ENCODE results near the gene EML5.

EML5 gene

DNA sequence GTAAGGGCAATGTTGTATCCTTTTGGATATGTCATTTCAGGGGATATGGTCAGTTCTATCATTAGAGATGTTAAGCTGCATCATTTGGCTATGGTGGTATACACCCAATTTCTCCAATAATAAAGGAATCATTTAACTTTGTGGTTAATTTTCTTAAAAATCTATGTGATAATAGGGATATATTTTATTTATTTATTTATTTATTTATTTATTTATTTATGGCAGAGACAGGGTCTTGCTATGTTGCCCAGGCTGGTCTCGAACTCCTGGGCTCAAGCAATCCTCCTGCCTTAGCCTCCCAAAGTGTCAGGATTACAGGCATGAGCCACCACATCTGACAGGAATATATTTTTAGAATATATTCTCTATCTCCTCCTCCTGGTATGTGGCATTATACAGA, 85.7 kb downstream of the EML5 start:
- no peak for DNase-seq

DNA sequence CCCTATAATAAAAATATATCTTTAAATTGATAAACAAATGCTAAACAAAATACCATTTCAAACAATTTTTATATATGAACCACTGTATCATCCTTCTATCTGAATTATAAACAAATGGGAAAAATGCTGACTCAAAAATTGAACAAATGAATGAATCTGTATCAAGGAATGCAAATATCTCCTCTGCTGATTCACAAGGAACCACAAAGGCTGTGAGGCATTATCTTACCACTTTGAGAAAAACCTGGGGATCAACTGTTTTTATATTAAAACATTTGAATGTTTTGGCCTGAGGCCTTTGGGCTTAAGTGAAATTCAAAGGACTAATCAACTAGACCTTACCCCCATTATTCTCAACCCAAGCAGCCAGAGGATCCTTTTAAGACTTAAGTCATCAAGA, 86.3 kb downstream of the EML5 start:
- DNase-seq = no peak

DNA sequence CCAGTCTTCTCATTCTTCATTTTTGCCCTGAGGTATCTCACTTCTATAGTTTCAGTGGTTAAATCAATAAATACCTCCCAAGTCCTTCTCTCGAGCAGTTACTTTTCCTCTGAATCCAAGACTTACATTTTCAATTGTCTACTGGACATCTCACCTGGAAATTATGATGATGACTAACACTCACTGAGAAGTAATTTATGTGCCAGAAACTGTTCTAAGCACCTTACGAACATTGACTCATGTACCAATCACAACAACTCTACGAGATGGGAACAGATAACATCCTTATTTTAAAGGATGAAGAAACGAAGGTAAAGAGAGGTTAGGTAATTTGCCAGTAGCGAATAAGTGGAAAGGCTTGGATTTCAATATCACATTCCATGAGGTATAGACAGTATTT, 94.1 kb downstream of the EML5 start:
- DNase-seq = no peak

- DNase-seq = peak; percentile 3
These were observed 96.9 kb downstream of the EML5 start for GRCh38 chr14:88695870-88696269.

DNA sequence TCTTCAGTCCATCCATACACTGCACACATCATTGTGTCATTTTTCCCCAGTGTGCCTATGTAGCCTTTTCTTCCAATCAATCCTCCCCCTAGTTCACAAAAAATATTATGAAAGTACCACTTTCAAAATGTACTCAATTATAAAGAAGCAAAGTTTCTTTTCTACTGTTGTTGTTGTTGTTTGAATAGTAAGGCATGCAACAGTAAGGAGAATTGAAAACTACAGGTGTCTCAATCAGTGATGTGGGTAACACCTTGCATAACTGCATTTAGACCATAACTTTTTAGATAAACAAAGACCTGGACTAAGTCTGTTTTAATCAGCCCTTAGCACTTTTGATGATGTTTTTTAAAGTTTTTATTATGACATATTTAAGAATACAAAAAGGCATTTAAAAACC, 104.4 kb downstream of the EML5 start:
- no peak for DNase-seq

DNA sequence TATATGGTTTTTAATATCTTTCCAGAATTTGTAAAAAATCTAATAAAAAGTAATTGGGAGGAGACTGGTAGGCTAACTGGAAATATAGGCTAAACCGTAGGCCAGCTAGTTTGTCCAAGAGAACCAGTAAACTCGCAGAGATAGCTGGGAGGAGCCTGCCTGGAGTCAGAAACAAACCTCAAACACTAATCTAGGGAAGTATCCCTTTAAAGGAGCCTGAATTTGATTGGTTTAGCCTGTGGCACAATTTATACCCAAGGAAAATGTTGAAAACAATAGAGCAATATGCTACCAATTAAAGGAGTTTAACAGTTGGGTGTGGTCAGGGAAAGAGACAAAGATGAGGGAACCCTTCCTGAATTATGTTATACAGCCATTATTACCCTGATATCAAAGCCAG, 109.6 kb downstream of the EML5 start:
- no peak for DNase-seq

- DNase-seq = no peak
These were observed 110.1 kb downstream of the EML5 start for GRCh38 chr14:88682495-88683114.

GRCh38 chr14:88681755-88682494, 110.8 kb downstream of the EML5 start:
- DNase-seq = no peak

DNA sequence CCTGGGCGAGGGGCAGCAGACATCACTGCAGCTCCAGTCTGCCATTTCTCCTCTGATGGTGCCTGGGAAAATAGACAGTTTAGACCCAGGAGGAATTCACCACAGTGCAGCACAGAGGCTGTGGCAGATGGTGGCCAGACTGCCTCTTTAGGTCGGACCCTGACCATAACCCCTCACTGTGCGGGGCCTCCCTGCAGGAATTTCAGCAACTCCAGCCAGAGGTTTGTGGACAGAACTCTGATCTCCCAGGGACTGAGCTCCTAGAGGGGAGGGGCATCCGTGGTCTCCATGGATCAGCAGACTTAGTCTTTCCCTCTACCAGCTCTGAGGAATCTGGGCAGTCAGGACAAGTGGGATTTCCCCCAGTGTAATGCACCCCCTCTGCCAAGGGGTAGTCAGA, 123.4 kb downstream of the EML5 start:
- no peak for DNase-seq

DNA sequence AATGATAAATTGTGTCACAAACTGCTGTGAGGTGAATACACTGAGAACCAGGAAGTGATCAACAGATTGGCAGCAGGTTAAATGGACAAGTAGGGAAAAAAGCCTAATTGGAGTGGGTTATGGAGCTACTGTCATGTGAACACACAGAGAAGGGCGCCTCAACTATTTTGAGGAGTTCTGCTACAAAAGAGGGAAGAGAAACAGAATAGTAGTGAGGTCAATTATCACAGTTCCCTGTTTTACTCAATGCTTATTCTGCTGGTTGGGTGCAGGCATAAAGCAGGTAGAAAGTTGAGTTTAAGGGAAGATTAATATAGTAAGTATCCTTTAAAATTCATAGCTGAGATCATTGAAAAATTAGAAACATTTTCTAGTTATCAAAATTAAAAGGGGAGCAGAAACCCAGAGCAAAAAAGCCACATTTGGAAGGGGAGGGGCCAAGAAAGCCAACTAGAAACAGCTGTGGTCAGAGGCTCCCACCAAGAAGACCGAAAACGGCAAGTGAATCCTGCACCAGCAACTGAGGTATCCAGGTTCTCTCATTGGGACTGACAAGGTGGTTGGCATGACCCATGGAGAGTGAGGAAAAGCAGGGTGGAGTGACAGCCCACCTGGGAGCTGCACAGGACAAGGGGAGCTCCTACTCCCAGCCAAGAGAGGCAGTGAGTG, 124.2 kb downstream of the EML5 start:
- DNase-seq = no peak

GRCh38 chr14:88667555-88668273, 125.0 kb downstream of the EML5 start:
- peak; percentile 74 for DNase-seq

DNA sequence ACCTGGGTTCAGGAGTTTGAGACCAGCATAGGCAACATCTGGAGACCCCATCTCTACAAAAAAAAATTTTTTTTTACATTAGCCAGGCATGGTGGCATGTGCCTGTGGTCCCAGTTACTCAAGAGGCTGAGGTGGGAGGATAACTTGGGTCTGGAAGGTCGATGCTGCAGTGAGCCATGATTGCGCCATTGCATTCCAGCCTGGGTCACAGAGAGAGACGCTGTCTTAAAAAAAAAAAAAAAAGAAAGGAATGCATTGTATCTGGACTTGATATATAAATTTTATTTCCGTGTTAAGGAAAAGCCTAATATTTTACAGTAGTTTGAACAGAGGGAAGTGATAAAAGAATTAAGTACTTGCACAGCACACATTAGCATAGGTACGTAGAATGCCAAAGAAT, 132.7 kb downstream of the EML5 start:
- DNase-seq = peak; percentile 8

DNA sequence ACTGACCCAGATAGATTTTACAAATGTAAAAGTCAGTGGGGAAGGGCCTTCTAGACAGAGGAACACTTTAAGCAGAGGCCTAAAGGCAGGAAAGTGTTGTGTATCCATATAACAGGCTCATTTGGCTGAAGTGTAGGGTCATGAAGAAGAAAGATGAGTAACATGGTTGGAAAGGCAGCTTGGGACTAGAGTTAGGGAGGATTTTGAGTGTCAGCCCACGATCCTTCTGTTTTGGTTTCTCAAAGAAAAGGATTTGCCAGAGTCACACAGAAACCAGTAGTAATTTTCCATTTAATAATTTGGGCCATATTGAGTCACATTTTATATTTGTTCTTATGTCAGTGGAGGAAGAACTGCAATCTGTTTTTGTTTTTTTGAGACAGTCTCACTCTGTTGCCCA, 153.5 kb downstream of the EML5 start:
- no peak for DNase-seq

- DNase-seq = no peak
These were observed 160.2 kb downstream of the EML5 start for GRCh38 chr14:88632512-88632911.

GRCh38 chr14:88631091-88631490, 161.7 kb downstream of the EML5 start:
- DNase-seq = no peak

DNA sequence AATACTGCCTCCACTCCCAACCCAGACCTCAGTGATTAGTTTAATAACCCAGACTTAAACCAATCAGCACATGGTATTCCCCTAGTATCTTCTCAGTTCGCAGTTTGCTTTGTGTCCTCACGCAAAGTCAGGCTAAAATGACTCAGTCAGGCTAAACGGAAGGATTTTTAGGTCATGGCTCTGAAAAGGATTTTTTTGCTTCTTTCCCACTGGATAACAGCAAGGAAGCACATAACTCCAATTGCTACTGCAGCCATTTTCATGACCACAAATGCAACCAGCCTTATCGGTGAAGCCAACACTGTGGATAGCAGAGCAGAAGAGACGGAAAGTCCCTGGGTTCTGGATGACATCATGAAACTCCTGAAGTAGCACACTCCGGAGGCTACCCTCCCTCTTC, 162.2 kb downstream of the EML5 start:
- DNase-seq = peak; percentile 49

GRCh38 chr14:88628462-88628861, 164.3 kb downstream of the EML5 start:
- no peak for DNase-seq

DNA sequence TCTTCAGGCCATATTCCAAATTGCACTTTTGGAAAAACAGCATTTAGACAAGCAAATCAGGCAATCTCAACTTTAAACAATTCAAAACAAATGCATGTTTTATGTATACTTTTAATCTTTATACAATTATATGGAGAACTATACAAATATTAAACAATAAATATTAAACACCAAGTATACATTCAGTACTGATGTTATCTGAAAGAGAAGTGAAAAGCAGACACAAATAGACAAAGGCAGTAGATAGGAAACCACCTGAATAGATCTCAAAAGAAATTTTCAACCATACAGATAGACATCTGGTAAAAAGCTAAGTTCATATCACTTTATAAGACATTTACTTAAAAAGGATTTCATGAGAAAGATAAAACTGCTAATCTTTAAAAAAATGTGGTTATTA, 164.7 kb downstream of the EML5 start:
- no peak for DNase-seq

- DNase-seq = no peak
These were observed 167.1 kb downstream of the EML5 start for GRCh38 chr14:88625671-88626070.

DNA sequence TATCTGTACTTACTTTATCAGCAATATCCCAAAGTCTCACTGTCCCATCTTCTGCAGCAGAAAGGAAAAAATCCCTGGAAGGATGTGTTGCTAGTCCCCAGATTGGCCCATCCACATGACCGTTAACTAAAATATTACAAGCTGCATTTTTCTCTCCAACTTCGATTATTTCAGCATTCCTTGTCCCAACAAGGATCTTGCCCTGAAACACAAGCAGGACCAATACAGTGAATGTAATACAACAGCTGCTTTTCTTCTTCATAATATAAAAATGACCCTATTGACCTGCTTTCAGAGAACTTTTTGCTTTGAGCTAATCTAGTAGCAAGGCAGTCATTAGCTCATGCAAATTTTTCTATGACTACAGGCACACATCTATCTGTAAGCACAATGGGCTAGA, 171.7 kb downstream of the EML5 start:
- peak; percentile 19 for DNase-seq

DNA sequence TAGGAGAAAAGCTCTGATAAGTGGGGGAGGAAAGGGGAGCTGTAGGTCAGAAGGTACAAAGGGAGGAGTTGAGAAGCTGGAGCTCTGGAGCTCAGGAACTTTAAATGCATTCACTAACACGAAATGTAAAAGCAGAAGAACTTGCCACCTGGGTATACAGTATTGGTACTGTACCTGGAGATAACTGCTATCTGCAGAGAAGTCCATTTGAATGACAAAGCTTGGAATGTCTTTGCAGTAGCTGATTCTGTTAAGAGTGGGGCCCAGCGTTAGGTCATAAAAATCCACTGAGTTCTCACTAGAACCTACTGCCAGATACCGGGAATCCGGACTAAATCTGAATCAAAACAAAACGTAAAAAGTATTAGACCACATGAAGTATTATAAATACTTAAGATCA, 174.3 kb downstream of the EML5 start:
- no peak for DNase-seq

DNA sequence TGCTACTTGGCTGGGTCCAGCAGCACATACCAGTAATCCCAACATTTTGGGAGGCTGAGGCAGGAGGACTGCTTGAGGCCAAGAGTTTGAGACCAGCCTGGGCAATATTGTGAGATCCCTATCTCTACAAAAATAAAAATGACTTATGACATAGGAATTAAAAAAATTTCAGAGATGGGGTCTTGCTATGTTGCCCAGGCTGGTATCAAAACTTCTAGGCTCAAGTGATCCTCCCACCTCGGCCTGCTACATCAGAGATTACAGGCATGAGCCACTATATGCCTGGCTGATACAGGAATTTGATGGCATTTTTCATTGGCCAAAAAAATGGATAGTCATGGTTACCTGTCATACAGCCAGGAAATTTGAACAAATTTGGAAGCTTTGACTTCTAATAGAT, 175.3 kb downstream of the EML5 start:
- no peak for DNase-seq

- DNase-seq = no peak
These were observed 176.1 kb downstream of the EML5 start for GRCh38 chr14:88616697-88617096.

Measured in fibroblast of skin of back (primary cell).